Activated T-helper 2 cell treated with anti-CD3 and anti-CD28 coated beads, Interferon-gamma antibody, Interleukin-2, Interleukin-4, amounts not matched to agents 10 μg/mL and 5 μg/mL and 100 μg/mL, durations not matched to agents 14 hours and 24 hours and 36 hours (primary cell): ENCODE data around the gene TRAPPC3L. TPM values are rescaled to one million over a fixed set of nuclear protein-coding genes. Genes with fewer than 3 reads are reported as not detected.

ENCODE experiments used
- DNase-seq: peaks from one replicate; pipeline ENCODE4 v3.0.0; 2021; ENCODE audit warnings: low spot score
- H3K27ac Mint-ChIP-seq: one replicate; pipeline ENCODE4 v1.8.0; 2021; ENCODE audit warnings: mixed read lengths
- H3K27me3 Mint-ChIP-seq: one replicate; pipeline ENCODE4 v1.8.0; 2021; ENCODE audit warnings: low read depth, mixed read lengths
- H3K36me3 Mint-ChIP-seq: one replicate; pipeline ENCODE4 v1.8.0; 2021; ENCODE audit warnings: low read depth, mixed read lengths
- H3K4me1 Mint-ChIP-seq: one replicate; pipeline ENCODE4 v1.8.0; 2021; ENCODE audit warnings: low read depth, mixed read lengths
- H3K4me3 Mint-ChIP-seq: one replicate; pipeline ENCODE4 v1.8.0; 2021; ENCODE audit warnings: low read depth, mild to moderate bottlenecking, moderate library complexity, mixed read lengths
- H3K9me3 Mint-ChIP-seq: one replicate; pipeline ENCODE4 v1.8.0; 2021; ENCODE audit warnings: mixed read lengths
- intact Hi-C: fragments of 100-400 bp; cut with micrococcal nuclease; formaldehyde crosslinking; loops from one replicate; pipeline ENCODE4 v1.15.1; 2023
- total RNA-seq: library from RNA; stranded (reverse); gene quantifications from 2 replicates; pipeline ENCODE4 v1.2.3, GENCODE V29; 2022

Gene TRAPPC3L
- total RNA-seq, 1 donor from 2014 or later, result not detected

DNA sequence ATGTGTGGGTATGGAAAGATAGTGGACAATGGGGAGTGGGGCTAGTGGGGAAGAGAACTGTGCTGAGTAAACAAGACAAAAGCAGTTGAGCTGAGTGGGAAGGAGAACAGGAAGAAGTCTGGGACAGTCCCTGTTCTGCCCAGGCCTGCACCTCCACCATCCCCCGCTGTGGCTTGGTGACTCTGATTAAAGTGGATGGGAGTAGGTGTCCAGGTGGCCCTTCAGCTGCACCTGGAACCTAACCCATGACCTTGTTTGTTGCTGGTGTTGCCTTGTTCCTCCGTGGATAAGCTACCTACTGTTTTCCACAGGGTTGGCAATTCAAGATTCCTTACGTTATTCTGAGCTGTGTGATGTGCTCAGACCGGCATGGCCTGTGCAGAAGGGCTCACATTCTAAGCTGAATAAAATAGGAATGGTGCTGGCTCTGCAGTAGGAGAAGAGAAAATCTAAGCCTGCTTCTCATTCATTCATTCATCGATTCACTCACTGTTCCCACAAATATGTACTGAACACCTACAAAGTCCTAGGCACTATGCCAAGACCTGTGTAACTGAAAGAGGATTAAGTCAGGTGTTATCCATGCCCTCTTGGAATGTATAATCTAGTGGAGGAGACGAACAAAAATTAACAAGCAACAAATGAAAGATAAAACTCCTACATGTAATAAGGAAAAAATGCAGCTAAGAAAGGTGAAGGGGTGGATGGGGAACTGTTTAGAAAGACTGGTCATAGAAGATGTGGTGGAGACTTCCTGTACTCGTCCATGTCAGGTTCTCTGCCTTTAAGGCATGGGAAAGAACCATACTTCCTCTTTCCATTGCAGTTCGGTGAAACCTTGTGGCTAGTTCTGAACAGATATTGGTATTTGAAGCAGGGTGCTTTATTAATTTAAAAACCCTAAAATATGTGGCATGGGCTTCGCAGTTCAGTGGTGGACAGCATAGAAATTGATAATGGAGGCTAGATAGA, 94.4 kb downstream of the TRAPPC3L start:
- intact Hi-C loops, result loop anchor here (1.0 kb wide), 1 partner anchor 25 kb away; no protein-coding TSS in a partner anchor
- Mint-ChIP-seq H3K27ac (no peak overlapping the region), H3K27me3 (peaks cover 32% of the 10 kb centered on the region), H3K36me3 (peaks cover 3% of the 10 kb centered on the region), H3K4me1 (peaks cover 23% of the 10 kb centered on the region), H3K4me3 (no peak overlapping the region), H3K9me3 (no peaks in the 10 kb centered on the region)
- no peak for DNase-seq

GRCh38 chr6:116450185-116450710, 95.2 kb downstream of the TRAPPC3L start:
- H3K4me3 Mint-ChIP-seq, result no peak overlapping the region
- intact Hi-C loops, result no loop called here

GRCh38 chr6:116449565-116449964, 95.9 kb downstream of the TRAPPC3L start:
- peaks cover 3% of the 10 kb centered on the region for H3K36me3 Mint-ChIP-seq
- peaks cover 30% of the 10 kb centered on the region for H3K4me1 Mint-ChIP-seq
- H3K9me3 Mint-ChIP-seq, result no peaks in the 10 kb centered on the region
- peaks cover 28% of the 10 kb centered on the region for H3K27me3 Mint-ChIP-seq
- intact Hi-C loops, result loop anchor here (5.0 kb wide), 1 partner anchor 62 kb away; no protein-coding TSS in a partner anchor
- no peak overlapping the region for H3K27ac Mint-ChIP-seq
- no peak overlapping the region for H3K4me3 Mint-ChIP-seq
- no peak for DNase-seq

More at GRCh38 chr6:116450185-116450710, 95.2 kb downstream of the TRAPPC3L start:
- Mint-ChIP-seq H3K4me1 (peaks cover 24% of the 10 kb centered on the region), H3K9me3 (no peaks in the 10 kb centered on the region), H3K27ac (no peak overlapping the region), H3K27me3 (peaks cover 28% of the 10 kb centered on the region), H3K36me3 (peaks cover 3% of the 10 kb centered on the region)
- DNase-seq, result no peak

GRCh38 chr6:116447496-116448011, 97.9 kb downstream of the TRAPPC3L start:
- DNase-seq, result no peak
- Mint-ChIP-seq H3K27me3 (peaks cover 17% of the 10 kb centered on the region), H3K4me1 (peaks cover 34% of the 10 kb centered on the region), H3K9me3 (no peaks in the 10 kb centered on the region), H3K4me3 (no peak overlapping the region), H3K27ac (peak overlapping the region; percentile 8), H3K36me3 (no peaks in the 10 kb centered on the region)
- intact Hi-C loops, result loop anchor here (5.0 kb wide), 1 partner anchor 60 kb away; no protein-coding TSS in a partner anchor

- intact Hi-C loops, result loop anchor here (5.0 kb wide), 1 partner anchor 60 kb away; no protein-coding TSS in a partner anchor
- peaks cover 22% of the 10 kb centered on the region for H3K27me3 Mint-ChIP-seq
- no peak overlapping the region for H3K4me3 Mint-ChIP-seq
- no peak for DNase-seq
- peaks cover 34% of the 10 kb centered on the region for H3K4me1 Mint-ChIP-seq
- H3K36me3 Mint-ChIP-seq, result no peaks in the 10 kb centered on the region
- H3K9me3 Mint-ChIP-seq, result no peaks in the 10 kb centered on the region
- no peak overlapping the region for H3K27ac Mint-ChIP-seq
Measured at GRCh38 chr6:116447052-116447451, 98.4 kb downstream of the TRAPPC3L start.

DNA sequence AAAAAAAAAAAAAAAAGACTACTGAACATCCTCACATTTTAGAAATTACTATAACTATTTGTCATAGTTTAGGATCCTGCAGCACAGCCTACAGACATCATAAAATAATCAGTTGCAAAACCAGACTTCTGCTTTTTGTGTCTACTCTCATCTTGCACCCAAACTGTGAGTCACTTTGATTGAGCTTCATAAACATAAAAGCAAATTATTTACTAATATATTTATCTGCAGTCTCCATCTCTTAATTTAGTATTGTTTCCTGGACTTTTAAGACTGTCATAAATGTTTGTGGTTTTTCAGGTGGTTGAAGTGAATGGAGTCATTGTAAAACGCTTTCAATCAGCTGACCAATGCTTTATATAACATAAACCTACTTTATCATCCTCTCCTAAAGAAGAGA, 99.1 kb downstream of the TRAPPC3L start:
- no peaks in the 10 kb centered on the region for H3K9me3 Mint-ChIP-seq
- H3K4me1 Mint-ChIP-seq, result peaks cover 32% of the 10 kb centered on the region
- intact Hi-C loops, result loop anchor here (5.0 kb wide), 1 partner anchor 59 kb away; no protein-coding TSS in a partner anchor
- H3K27me3 Mint-ChIP-seq, result peaks cover 26% of the 10 kb centered on the region
- H3K27ac Mint-ChIP-seq, result no peak overlapping the region
- H3K36me3 Mint-ChIP-seq, result no peaks in the 10 kb centered on the region
- no peak overlapping the region for H3K4me3 Mint-ChIP-seq
- no peak for DNase-seq

- no peaks in the 10 kb centered on the region for H3K9me3 Mint-ChIP-seq
- no peak overlapping the region for H3K4me3 Mint-ChIP-seq
- H3K27ac Mint-ChIP-seq, result no peak overlapping the region
- no peaks in the 10 kb centered on the region for H3K36me3 Mint-ChIP-seq
- intact Hi-C loops, result loop anchor here (2.0 to 5.0 kb wide), 2 partner anchors 16 to 58 kb away; partner anchors contain the start of gene CALHM6
- peaks cover 22% of the 10 kb centered on the region for H3K4me1 Mint-ChIP-seq
- H3K27me3 Mint-ChIP-seq, result peaks cover 30% of the 10 kb centered on the region
- no peak for DNase-seq
Measured at GRCh38 chr6:116445102-116445501, 100.4 kb downstream of the TRAPPC3L start.

Other genes starting within 250 kb of the TRAPPC3L start
- 3.4 and 3.8 TPM in 2 replicates for gene DSE, start 174.7 kb downstream of the TRAPPC3L start, total RNA-seq
- gene CALHM6, start 84.3 kb downstream of the TRAPPC3L start, total RNA-seq, result 8.6 and 9.7 TPM in 2 replicates
- not detected in 2 replicates for gene CALHM5, start 34.0 kb downstream of the TRAPPC3L start, total RNA-seq
- gene CALHM4, start 8.1 kb upstream of the TRAPPC3L start, total RNA-seq, result not detected in 2 replicates
- gene RWDD1, start 25.8 kb upstream of the TRAPPC3L start, total RNA-seq, result 40.6 and 42.1 TPM in 2 replicates
- 0.11 and 0.14 TPM in 2 replicates for gene RSPH4A, start 70.8 kb upstream of the TRAPPC3L start, total RNA-seq
- 17.2 and 17.9 TPM in 2 replicates for gene ZUP1, start 123.1 kb upstream of the TRAPPC3L start, total RNA-seq
- 6.3 and 7.4 TPM in 2 replicates for gene KPNA5, start 135.5 kb upstream of the TRAPPC3L start, total RNA-seq
- gene FAM162B, start 220.0 kb upstream of the TRAPPC3L start, total RNA-seq, result not detected in 2 replicates